Measurements from ENCODE around the gene DUS1L.

Gene DUS1L

DNA sequence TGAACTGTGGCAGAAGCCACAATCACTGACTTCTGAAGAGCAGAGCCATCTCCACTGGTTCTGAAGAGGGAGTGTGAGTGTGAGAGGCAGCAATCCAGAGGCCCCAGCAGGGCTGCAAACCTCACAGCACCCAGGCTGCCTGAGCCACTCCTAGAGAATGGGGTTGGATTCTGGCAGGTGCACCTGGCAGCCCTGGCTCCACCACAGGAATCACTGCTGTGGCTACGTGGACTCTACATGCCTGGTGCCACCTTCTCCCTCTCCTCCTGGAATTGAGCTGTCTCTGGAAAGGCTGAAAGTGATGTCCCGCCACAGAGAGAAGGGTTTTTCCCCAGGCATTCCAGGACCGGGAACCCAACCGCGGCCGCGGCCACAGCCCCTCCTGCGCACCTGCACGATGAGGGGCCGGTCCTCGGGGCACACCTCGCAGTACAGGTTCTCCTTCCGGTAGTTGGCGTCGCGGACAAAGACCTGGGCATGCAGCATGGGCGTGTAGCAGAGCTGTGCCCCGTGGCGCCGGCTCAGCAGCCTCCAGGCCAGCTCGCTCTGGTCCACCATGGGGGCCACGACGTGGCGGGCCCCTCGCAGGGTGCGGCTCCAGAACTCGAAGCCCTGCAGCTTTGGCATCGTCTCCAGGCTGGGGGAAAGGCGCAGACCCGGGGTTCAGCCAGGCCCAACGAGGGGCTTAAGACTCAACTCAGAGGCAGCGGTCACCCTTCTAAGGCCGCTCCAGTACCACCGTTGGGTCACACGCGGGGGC is 991 bp downstream of the DUS1L start:
- peak overlapping the region; percentile 67 for H3K4me3 ChIP-seq (ENCODE audit: low read depth, low read length)
- no peak for DNase-seq (ENCODE audit: low read depth)

DNA sequence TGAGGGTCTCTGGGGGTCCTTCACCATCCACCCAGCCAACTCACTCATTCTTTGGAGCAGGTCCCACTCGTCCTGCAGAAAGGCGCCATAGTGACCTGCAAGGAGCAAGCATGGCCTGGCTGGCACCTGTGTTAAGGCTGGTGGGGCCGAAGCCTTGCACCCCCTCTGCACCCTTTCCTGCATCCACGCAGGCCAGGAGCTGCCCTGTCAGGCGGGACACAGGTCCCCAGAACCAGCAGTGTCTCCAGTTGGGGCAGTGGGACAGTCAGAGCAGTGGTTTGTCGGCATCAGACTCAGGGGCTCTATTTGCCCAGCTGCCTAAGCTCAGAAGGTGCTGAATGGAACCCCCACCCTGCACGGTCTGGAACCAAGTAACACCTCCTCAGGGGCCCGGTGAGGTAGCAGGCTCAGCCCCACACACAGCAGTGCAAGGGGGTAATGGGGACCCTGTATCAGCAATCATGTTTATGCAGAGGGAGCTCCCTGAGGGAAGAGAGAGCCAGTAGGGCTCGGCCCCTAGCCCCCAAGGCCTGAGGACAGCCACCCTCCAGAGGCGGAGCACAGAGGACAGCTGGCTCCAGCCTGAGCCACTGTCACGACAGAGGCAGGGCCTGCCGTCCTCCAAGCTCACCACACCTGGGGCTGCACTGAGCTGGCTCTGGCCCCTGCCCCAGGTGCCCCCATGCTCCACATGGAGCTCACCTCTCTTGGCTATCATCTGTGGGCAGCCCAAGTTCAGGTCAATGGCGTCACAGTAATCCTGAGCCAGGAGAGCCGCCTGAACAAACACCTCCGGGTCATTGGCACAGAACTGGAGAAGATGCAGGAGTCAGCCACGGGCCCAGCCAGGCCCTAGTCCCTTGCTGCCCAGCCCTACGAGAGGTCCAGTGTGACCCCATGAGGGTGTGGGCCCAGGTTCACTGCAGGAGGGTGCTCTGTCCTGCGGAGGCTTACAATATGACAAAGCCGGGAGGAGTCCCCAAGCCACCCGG is 1.9 kb downstream of the DUS1L start:
- no peak for DNase-seq (ENCODE audit: low read depth)
- H3K4me3 ChIP-seq (ENCODE audit: low read depth, low read length): peak overlapping the region; percentile 67
- TF ChIP-seq POLR2A (IDR thresholded peaks at IDR 0.05; ENCODE audit: extremely low read depth, insufficient read length) (no peak), CTCF (IDR thresholded peaks at IDR 0.05; ENCODE audit: low read depth, low read length) (no peak), MAX (IDR thresholded peaks at IDR 0.05; ENCODE audit: low read depth, low read length) (no peak), MYC (IDR thresholded peaks at IDR 0.05; ENCODE audit: low read depth, low read length) (no peak)

More for the DNA sequence above, 991 bp downstream of the DUS1L start:
- TF ChIP-seq MAX (IDR thresholded peaks at IDR 0.05; ENCODE audit: low read depth, low read length) (no peak), CTCF (IDR thresholded peaks at IDR 0.05; ENCODE audit: low read depth, low read length) (no peak), MYC (IDR thresholded peaks at IDR 0.05; ENCODE audit: low read depth, low read length) (no peak)

- no peak overlapping the region for H3K4me3 ChIP-seq (ENCODE audit: low read depth, low read length)
- no peak for DNase-seq (ENCODE audit: low read depth)
- TF ChIP-seq MYC (IDR thresholded peaks at IDR 0.05; ENCODE audit: low read depth, low read length): no peak
- no peak for TF ChIP-seq CTCF (IDR thresholded peaks at IDR 0.05; ENCODE audit: low read depth, low read length)
- TF ChIP-seq MAX (IDR thresholded peaks at IDR 0.05; ENCODE audit: low read depth, low read length): no peak
- no peak for TF ChIP-seq POLR2A (IDR thresholded peaks at IDR 0.05; ENCODE audit: extremely low read depth, insufficient read length)
Measured at GRCh38 chr17:82062984-82063368, 2.6 kb downstream of the DUS1L start.

DNA sequence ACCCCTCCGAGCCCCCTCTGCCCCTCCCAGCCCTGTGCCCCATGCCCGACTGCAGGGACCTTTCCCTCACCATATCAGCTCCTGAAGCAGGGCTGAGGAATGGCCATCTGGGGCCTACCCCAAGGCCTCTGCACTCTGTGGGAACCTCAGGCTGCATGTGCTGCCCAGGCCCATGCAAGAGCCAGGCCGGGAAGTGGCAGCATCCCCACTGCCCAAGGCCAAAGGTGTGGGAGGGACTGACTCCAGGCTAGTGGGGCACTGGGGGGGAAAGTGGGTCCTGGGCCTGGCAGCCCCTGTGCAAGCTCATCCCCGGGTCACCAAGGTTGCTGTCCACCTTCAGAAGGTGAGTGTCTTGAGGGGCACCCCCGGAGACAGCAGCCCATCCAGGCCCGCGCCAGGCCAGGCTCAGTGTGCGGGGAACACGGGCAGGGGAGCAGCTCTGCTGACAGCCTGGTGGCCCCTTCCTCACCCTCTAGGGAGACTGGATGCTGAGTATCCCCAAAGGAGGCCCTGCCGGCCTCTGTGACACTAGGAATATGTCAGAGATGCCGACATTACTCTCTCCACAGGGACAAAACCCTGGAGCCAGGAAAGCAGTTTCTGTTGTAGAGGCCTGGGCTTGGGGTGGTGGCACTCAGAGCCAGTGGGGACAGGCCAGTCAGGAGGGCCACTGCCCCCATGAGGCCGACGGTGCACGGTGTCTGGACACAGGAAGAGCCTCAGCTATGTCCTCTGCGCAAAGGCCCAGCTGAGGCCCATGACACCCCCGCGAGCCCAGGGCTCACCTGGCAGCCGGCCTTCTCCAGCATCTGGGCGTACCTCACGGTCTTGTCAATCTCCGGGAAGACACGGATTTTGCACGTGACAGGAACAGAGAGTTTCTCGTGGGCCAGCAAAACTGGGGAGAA is 3.3 kb downstream of the DUS1L start:
- TF ChIP-seq POLR2A (IDR thresholded peaks at IDR 0.05; ENCODE audit: extremely low read depth, insufficient read length) (no peak), MYC (IDR thresholded peaks at IDR 0.05; ENCODE audit: low read depth, low read length) (no peak), CTCF (IDR thresholded peaks at IDR 0.05; ENCODE audit: low read depth, low read length) (no peak), MAX (IDR thresholded peaks at IDR 0.05; ENCODE audit: low read depth, low read length) (no peak)
- no peak for DNase-seq (ENCODE audit: low read depth)
- H3K4me3 ChIP-seq (ENCODE audit: low read depth, low read length): no peak overlapping the region
